ENCODE results near the gene UTP25.

- TF ChIP-seq CTCF (optimal IDR thresholded peaks at IDR 0.05 in 1 of 3, IDR thresholded peaks at IDR 0.05 in 1 of 3, conservative IDR thresholded peaks at IDR 0.05 in 1 of 3; ENCODE audit: extremely low read depth in 1 of 3, insufficient read depth in 2 of 3, low read length in 3 of 3) (no peak), EZH2 (IDR thresholded peaks at IDR 0.05; ENCODE audit: low read length) (no peak)
Measured at GRCh38 chr1:209877087-209877764, 49.5 kb downstream of the UTP25 start.
